Keratinocyte (primary cell): ENCODE data around the gene KIF26A. TPM values are rescaled to one million over a fixed set of nuclear protein-coding genes. Genes with fewer than 3 reads are reported as not detected.

Experiments used
- DNase-seq: peaks from one replicate; pipeline ENCODE4 v3.0.0-alpha.2; 2011; ENCODE audit warnings: low read depth, missing footprints, low spot score
- FAIRE-seq: peaks from 2 replicates; lab custom pipeline; 2011; peaks lifted over from hg19 to GRCh38; lab: Jason Lieb, UNC
- H2AFZ ChIP-seq: 2 replicates; pipeline ENCODE4 v1.6.0; 2012; ENCODE audit warnings: low read length, control low read depth, inconsistent platforms; ENCODE audit not compliant: control insufficient read depth
- H3K27ac ChIP-seq: 2 replicates; pipeline ENCODE4 v1.5.1; 2011; ENCODE audit warnings: low read length; ENCODE audit not compliant: control insufficient read depth, insufficient read depth
- H3K27me3 ChIP-seq: 3 replicates; pipeline ENCODE4 v1.6.0; 2011; ENCODE audit warnings: low read length; ENCODE audit not compliant: control insufficient read depth, insufficient read depth; ENCODE audit errors: extremely low read depth
- H3K36me3 ChIP-seq, 2 experiments: 2 replicates in 1 of 2; 3 replicates in 1 of 2; pipeline ENCODE4 v1.5.1; 2011; ENCODE audit warnings: low read length in 2 of 2, mild to moderate bottlenecking in 1 of 2; ENCODE audit not compliant: control insufficient read depth in 2 of 2, insufficient read depth in 2 of 2; ENCODE audit errors: extremely low read depth in 1 of 2
- H3K4me1 ChIP-seq: 3 replicates; pipeline ENCODE4 v1.5.1; 2011; ENCODE audit warnings: low read length; ENCODE audit not compliant: control insufficient read depth, insufficient read depth; ENCODE audit errors: extremely low read depth
- H3K4me2 ChIP-seq: 3 replicates; pipeline ENCODE4 v1.6.0; 2011; ENCODE audit warnings: low read depth, low read length; ENCODE audit not compliant: control insufficient read depth, insufficient read depth; ENCODE audit errors: extremely low read depth
- H3K4me3 ChIP-seq, 3 experiments: fragments of 200-600 bp in 1 of 3; sonication (generic) in 1 of 3; 2 replicates in 2 of 3; 3 replicates in 1 of 3; pipeline ENCODE4 v1.5.1; 2011 to 2016; ENCODE audit warnings: low read length in 3 of 3, mild to moderate bottlenecking in 3 of 3, control low read depth in 2 of 3, inconsistent platforms in 1 of 3, low read depth in 1 of 3, mixed read lengths in 1 of 3, mixed run types in 1 of 3, moderate library complexity in 1 of 3; ENCODE audit not compliant: control insufficient read depth in 2 of 3, insufficient read depth in 2 of 3; ENCODE audit errors: extremely low read depth in 1 of 3
- H3K79me2 ChIP-seq: 2 replicates; pipeline ENCODE4 v1.6.0; 2012; ENCODE audit warnings: low read length; ENCODE audit not compliant: control insufficient read depth, insufficient read depth
- H3K9ac ChIP-seq: 3 replicates; pipeline ENCODE4 v1.6.0; 2011; ENCODE audit warnings: low read length; ENCODE audit not compliant: control insufficient read depth, insufficient read depth; ENCODE audit errors: extremely low read depth
- H3K9me1 ChIP-seq: 3 replicates; pipeline ENCODE4 v1.6.0; 2011; ENCODE audit warnings: low read length; ENCODE audit not compliant: control insufficient read depth, insufficient read depth; ENCODE audit errors: extremely low read depth
- H3K9me3 ChIP-seq: 2 replicates; pipeline ENCODE4 v1.5.1; 2012; ENCODE audit warnings: low read depth, low read length; ENCODE audit not compliant: control insufficient read depth
- H4K20me1 ChIP-seq: 3 replicates; pipeline ENCODE4 v1.6.0; 2011; ENCODE audit warnings: low read length; ENCODE audit not compliant: control insufficient read depth, insufficient read depth; ENCODE audit errors: extremely low read depth
- EZH2 ChIP-seq: IDR thresholded peaks from one replicate; pipeline ENCODE4 v1.6.1; 2012; ENCODE audit warnings: inconsistent platforms, mild to moderate bottlenecking, low read length, moderate library complexity
- dilution Hi-C: fragments of 300-500 bp; cut with MboI; formaldehyde crosslinking; loops from one replicate; pipeline ENCODE4 v1.7.0; 2020; ENCODE audit warnings: low sequenced_read_pairs; ENCODE audit not compliant: extremely low pct_ligation_motif_present
- polyA plus RNA-seq, 5 experiments: library from polyadenylated mRNA; depleted of rRNA in 3 of 5; stranded (reverse) in 3 of 5; stranded (forward) in 1 of 5; unstranded in 1 of 5; fragments of >200 nt; gene quantifications; 1 replicate in 1 of 5; 2 replicates in 3 of 5; 3 replicates in 1 of 5; pipeline versions ENCODE4 v1.2.1 to v1.2.3, GENCODE V29; 2011 to 2012; ENCODE audit warnings: missing spikeins in 2 of 5, low read depth in 1 of 5, low replicate concordance in 1 of 5
- TF ChIP-seq, protein P1 (sequence below), 3 experiments: IDR thresholded peaks in 1 of 3; conservative IDR thresholded peaks in 1 of 3; optimal IDR thresholded peaks in 1 of 3; 2 replicates in 2 of 3; 3 replicates in 1 of 3; pipeline versions ENCODE3 to v1.5.1; 2011; ENCODE audit warnings: low read length in 3 of 3, mild to moderate bottlenecking in 3 of 3, moderate library complexity in 2 of 3, control low read depth in 1 of 3, inconsistent platforms in 1 of 3; ENCODE audit not compliant: insufficient read depth in 2 of 3; ENCODE audit errors: extremely low read depth in 1 of 3

Gene KIF26A
- polyA plus RNA-seq, 1 donor (not counting 4 experiments of a cell fraction or from before 2014, with no cell fraction given) = 0.07 TPM

DNA sequence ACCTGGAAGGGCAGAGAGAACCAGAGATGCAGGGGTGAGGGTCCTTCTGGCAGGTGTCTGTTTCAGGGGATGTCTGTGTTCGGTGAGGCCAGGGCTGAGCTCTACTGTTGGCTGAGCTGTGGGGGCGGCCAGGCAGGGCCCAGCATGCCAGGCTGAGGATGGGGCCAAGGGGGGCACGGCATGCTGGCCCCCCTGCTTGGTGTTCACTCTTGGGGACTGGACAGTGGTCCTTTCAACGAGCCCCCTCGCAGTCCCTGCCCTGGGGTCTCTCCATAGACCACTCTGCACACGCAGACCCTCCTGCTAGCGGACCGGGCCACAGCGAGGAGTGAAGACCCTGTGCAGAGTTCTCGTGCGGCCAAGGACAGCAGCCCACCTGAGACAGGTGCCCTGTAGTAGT, 56.3 kb downstream of the KIF26A start:
- H3K9me3 ChIP-seq = no peaks in the 10 kb centered on the region
- no peak for FAIRE-seq
- H3K27ac ChIP-seq = no peak overlapping the region
- H3K27me3 ChIP-seq = peaks cover 23% of the 10 kb centered on the region
- H2AFZ ChIP-seq = no peak overlapping the region
- no peak overlapping the region for H3K4me2 ChIP-seq
- TF ChIP-seq EZH2 = no peak
- TF ChIP-seq, protein P1, sequence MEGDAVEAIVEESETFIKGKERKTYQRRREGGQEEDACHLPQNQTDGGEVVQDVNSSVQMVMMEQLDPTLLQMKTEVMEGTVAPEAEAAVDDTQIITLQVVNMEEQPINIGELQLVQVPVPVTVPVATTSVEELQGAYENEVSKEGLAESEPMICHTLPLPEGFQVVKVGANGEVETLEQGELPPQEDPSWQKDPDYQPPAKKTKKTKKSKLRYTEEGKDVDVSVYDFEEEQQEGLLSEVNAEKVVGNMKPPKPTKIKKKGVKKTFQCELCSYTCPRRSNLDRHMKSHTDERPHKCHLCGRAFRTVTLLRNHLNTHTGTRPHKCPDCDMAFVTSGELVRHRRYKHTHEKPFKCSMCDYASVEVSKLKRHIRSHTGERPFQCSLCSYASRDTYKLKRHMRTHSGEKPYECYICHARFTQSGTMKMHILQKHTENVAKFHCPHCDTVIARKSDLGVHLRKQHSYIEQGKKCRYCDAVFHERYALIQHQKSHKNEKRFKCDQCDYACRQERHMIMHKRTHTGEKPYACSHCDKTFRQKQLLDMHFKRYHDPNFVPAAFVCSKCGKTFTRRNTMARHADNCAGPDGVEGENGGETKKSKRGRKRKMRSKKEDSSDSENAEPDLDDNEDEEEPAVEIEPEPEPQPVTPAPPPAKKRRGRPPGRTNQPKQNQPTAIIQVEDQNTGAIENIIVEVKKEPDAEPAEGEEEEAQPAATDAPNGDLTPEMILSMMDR (optimal IDR thresholded peaks at IDR 0.05 in 1 of 3, IDR thresholded peaks at IDR 0.05 in 1 of 3, conservative IDR thresholded peaks at IDR 0.05 in 1 of 3; ENCODE audit: extremely low read depth in 1 of 3, insufficient read depth in 2 of 3, low read length in 3 of 3) = no peak
- H3K36me3 ChIP-seq = no peaks in the 10 kb centered on the region
- H3K79me2 ChIP-seq = no peaks in the 10 kb centered on the region
- no peaks in the 10 kb centered on the region for H3K9me1 ChIP-seq
- H3K4me3 ChIP-seq = no peak overlapping the region
- H4K20me1 ChIP-seq = no peaks in the 10 kb centered on the region
- no peak overlapping the region for H3K9ac ChIP-seq
- no peak for DNase-seq
- H3K4me1 ChIP-seq = no peaks in the 10 kb centered on the region
- dilution Hi-C loops = no loop called here

- H3K27me3 ChIP-seq = peaks cover 23% of the 10 kb centered on the region
- FAIRE-seq = no peak
- no peaks in the 10 kb centered on the region for H4K20me1 ChIP-seq
Measured at GRCh38 chr14:104195361-104195760, 57.0 kb downstream of the KIF26A start.

More at GRCh38 chr14:104195361-104195760, 57.0 kb downstream of the KIF26A start:
- H3K27ac ChIP-seq = no peak overlapping the region
- no peak for DNase-seq
- no peaks in the 10 kb centered on the region for H3K36me3 ChIP-seq
- no peak overlapping the region for H3K4me3 ChIP-seq
- no peaks in the 10 kb centered on the region for H3K4me1 ChIP-seq
- dilution Hi-C loops = no loop called here
- H3K4me2 ChIP-seq = no peak overlapping the region
- no peaks in the 10 kb centered on the region for H3K9me1 ChIP-seq
- no peaks in the 10 kb centered on the region for H3K79me2 ChIP-seq
- TF ChIP-seq EZH2 = no peak
- TF ChIP-seq, protein P1 (optimal IDR thresholded peaks at IDR 0.05 in 1 of 3, IDR thresholded peaks at IDR 0.05 in 1 of 3, conservative IDR thresholded peaks at IDR 0.05 in 1 of 3; ENCODE audit: extremely low read depth in 1 of 3, insufficient read depth in 2 of 3, low read length in 3 of 3) = no peak
- H3K9me3 ChIP-seq = no peaks in the 10 kb centered on the region
- H3K9ac ChIP-seq = no peak overlapping the region
- H2AFZ ChIP-seq = no peak overlapping the region
